Measurements from ENCODE around the gene NINJ2. TPM values are rescaled to one million over a fixed set of nuclear protein-coding genes. Genes with fewer than 3 reads are reported as not detected.

Gene NINJ2
- total RNA-seq, 4 donors from 2014 or later: 0.49 to 7.2 (median 2.0) TPM

DNA sequence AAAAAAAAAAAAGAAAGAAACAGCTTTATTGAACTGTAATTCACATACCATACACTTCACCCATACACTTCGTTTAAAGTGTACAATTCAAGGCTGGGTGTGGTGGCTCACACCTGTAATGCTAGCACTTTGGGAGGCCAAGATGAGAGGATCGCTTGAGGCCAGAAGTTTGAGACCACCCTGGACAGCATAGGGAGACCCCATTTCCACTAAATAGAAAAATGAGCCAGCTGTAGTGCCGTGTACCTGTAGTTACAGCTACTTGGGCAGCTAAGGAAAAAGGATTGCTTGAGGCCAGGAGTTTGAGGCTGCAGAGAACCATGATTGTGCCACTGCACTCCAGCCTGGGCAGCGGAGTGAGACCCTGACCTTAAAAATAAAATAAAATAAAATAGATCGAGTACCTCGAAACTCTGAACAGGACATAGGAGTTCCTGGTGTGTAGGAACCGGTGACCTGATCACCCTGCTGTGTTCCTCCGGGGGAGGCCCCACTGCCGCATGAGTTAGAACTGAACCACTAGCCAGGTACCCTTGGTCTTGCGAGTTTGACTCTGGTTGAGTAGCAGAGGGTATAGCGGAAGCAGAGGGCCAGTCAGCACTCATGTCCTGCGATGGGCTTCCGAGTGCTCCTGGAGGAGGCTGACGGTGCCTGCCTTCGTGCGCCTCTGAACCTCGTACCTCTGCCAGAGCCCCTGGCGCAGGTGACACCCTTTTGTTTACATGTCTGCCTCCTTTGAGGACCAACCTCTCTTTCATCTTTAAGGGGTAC is 123.5 kb downstream of the NINJ2 start:
- TF ChIP-seq, protein P1, sequence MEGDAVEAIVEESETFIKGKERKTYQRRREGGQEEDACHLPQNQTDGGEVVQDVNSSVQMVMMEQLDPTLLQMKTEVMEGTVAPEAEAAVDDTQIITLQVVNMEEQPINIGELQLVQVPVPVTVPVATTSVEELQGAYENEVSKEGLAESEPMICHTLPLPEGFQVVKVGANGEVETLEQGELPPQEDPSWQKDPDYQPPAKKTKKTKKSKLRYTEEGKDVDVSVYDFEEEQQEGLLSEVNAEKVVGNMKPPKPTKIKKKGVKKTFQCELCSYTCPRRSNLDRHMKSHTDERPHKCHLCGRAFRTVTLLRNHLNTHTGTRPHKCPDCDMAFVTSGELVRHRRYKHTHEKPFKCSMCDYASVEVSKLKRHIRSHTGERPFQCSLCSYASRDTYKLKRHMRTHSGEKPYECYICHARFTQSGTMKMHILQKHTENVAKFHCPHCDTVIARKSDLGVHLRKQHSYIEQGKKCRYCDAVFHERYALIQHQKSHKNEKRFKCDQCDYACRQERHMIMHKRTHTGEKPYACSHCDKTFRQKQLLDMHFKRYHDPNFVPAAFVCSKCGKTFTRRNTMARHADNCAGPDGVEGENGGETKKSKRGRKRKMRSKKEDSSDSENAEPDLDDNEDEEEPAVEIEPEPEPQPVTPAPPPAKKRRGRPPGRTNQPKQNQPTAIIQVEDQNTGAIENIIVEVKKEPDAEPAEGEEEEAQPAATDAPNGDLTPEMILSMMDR (IDR thresholded peaks at IDR 0.05): no peak
- TF ChIP-seq POLR2A (IDR thresholded peaks at IDR 0.05): no peak
- DNase-seq: no peak
- Histone ChIP-seq H3K27me3 (no peaks in the 10 kb centered on the region), H3K27ac (no peak overlapping the region), H3K4me3 (replicated peaks in 1 of 3) (no peak overlapping the region), H3K4me1 (peaks cover 0 to 11% of the 10 kb centered on the region in 2 donors), H3K9me3 (no peaks in the 10 kb centered on the region), H3K36me3 (no peaks in the 10 kb centered on the region)
- intact Hi-C loops (cut with DNase I): no loop called here
- WGBS, 2 donors: 93 to 95% methylated on average over 18 of the region's 18 CpGs

DNA sequence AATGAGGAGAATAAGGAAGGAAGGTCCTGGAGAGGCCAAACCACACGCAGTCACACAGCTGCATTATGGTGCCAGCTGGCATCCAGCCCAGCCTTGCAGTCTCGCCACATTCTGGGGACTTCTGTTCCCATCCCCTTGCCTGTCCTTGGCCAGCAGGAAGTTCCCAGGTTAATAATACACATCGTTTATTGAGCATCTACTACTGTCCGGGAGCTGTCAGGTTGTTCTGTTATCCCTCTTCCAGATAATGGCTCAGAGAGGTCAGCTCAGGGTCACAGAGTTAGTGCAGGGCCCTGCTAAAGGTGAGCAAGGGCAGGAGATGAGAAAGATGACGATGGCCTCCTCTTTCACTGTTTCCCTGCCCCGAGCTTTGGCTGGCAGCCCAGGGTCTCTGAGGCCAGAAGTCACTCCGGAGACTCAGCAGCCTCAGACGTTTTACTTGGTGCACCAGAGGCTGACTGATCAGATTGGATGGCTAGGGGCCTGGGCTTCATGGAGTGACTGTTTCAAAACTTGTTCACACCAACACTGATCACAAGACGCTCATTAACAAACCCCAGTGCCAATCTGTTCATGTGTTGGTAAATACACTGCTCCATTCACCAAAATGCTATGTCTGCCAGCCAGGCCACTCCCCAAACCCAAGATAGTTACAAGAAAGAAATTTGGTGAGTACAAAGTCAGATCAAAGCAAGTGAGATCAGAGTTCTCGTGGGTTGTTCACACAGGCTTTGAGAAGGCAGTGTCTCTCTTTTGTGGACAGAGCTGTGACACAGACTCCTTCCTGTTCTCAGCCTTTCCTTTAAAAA is 124.3 kb downstream of the NINJ2 start:
- Histone ChIP-seq H3K9me3 (no peaks in the 10 kb centered on the region), H3K36me3 (no peaks in the 10 kb centered on the region), H3K4me3 (replicated peaks in 1 of 3) (no peak overlapping the region), H3K4me1 (peaks cover 0 to 11% of the 10 kb centered on the region in 2 donors), H3K27ac (no peak overlapping the region), H3K27me3 (no peaks in the 10 kb centered on the region)
- peak; percentile 62 to 65 for DNase-seq
- intact Hi-C loops (cut with DNase I): no loop called here
- TF ChIP-seq, protein P1 (IDR thresholded peaks at IDR 0.05): no peak
- no peak for TF ChIP-seq POLR2A (IDR thresholded peaks at IDR 0.05)
- WGBS, 2 donors: 35 to 46% methylated on average over 10 of the region's 10 CpGs

DNA sequence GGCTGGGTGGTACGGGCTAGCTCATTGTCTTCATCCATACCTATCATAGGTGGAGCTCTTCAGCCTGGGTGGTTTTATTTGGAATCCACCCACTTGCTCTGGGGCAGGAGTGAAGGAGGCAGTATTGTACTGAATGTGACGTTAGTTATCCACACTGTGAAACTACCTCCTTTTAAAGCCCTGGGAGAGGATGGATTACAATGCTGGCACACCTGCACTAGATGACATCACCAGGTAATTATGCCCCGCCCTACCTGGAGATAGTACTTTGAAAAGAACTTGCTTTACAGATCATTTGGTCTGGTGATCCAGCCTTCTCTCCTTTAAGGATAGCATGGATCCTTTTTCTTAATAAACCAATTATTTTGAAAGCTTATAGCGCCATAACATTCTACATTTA is 125.5 kb downstream of the NINJ2 start:
- no peak overlapping the region for H3K4me3 ChIP-seq (replicated peaks in 1 of 3)
- intact Hi-C loops (cut with DNase I): no loop called here
- H3K9me3 ChIP-seq: no peaks in the 10 kb centered on the region
- H3K36me3 ChIP-seq: no peaks in the 10 kb centered on the region
- H3K27ac ChIP-seq: no peak overlapping the region
- peaks cover 0 to 11% of the 10 kb centered on the region in 2 donors for H3K4me1 ChIP-seq
- 95 to 96% methylated on average over 4 of the region's 4 CpGs for WGBS, 2 donors
- no peak for DNase-seq
- TF ChIP-seq POLR2A (IDR thresholded peaks at IDR 0.05): no peak
- TF ChIP-seq, protein P1 (IDR thresholded peaks at IDR 0.05): no peak
- no peaks in the 10 kb centered on the region for H3K27me3 ChIP-seq

DNA sequence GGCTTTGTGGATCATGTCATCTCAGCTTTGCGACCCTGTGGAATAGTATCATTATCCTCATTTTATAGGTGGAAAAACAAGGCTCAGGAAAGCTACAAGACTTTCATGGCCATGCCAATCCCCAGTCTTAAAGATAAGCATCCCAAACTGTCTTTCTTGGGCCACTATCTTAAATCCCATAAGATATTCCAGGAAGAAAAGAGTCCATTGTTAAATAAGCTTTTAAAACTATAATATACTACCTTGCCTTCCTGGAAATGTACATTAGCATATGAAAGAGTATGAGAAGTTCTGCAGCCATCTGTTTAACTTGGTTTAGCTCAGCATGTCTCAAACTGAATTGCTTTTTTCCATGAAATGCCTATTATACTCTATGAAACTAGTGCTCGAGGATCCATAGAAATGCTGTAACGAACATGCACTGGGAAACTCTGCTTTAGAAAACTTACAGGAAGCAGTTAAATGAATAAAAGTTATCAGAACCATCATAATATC is 126.4 kb downstream of the NINJ2 start:
- Histone ChIP-seq H3K4me1 (peaks cover 0 to 11% of the 10 kb centered on the region in 2 donors), H3K36me3 (no peaks in the 10 kb centered on the region), H3K27ac (no peak overlapping the region), H3K27me3 (no peaks in the 10 kb centered on the region), H3K9me3 (no peaks in the 10 kb centered on the region), H3K4me3 (replicated peaks in 1 of 3) (no peak overlapping the region)
- DNase-seq: no peak
- no peak for TF ChIP-seq POLR2A (IDR thresholded peaks at IDR 0.05)
- TF ChIP-seq, protein P1 (IDR thresholded peaks at IDR 0.05): no peak
- intact Hi-C loops (cut with DNase I): no loop called here
- WGBS, 2 donors: 98% methylated on average over 3 of the region's 3 CpGs
